ENCODE data around the gene TMEM175.

DNA sequence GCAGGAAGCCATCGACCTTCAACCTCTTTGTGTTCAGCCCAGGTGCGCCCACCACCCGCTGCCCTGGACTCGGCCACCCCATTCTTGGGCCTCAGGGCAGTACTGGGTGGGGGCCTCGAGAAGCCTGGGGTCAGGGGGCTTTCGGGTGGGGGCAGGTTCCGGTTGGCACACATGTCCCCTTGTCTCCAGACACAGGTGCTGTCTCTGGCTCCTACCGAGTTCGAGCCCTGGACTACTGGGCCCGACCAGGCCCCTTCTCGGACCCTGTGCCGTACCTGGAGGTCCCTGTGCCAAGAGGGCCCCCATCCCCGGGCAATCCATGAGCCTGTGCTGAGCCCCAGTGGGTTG lies 71.8 kb downstream of the TMEM175 start:
- TF ChIP-seq, protein P1, sequence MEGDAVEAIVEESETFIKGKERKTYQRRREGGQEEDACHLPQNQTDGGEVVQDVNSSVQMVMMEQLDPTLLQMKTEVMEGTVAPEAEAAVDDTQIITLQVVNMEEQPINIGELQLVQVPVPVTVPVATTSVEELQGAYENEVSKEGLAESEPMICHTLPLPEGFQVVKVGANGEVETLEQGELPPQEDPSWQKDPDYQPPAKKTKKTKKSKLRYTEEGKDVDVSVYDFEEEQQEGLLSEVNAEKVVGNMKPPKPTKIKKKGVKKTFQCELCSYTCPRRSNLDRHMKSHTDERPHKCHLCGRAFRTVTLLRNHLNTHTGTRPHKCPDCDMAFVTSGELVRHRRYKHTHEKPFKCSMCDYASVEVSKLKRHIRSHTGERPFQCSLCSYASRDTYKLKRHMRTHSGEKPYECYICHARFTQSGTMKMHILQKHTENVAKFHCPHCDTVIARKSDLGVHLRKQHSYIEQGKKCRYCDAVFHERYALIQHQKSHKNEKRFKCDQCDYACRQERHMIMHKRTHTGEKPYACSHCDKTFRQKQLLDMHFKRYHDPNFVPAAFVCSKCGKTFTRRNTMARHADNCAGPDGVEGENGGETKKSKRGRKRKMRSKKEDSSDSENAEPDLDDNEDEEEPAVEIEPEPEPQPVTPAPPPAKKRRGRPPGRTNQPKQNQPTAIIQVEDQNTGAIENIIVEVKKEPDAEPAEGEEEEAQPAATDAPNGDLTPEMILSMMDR (conservative IDR thresholded peaks at IDR 0.05; ENCODE audit: low read length): no peak
- no peak for TF ChIP-seq EZH2phosphoT487 (IDR thresholded peaks at IDR 0.05; ENCODE audit: borderline replicate concordance, low read depth, low read length)

All from OCI-LY7 (cell line).